K562 (cell line): Measurements from ENCODE around the gene TTC28. TPM values are rescaled to one million over a fixed set of nuclear protein-coding genes. Genes with fewer than 3 reads are reported as not detected.
A peak's percentile ranks its signal among the peaks of the same experiment; 100 is the strongest.

Source experiments
- ATF7 ChIP-seq: fragments of 450-650 bp; IDR thresholded peaks from 2 replicates; pipeline ENCODE4 v1.7.1; 2014; ENCODE audit warnings: mild to moderate bottlenecking, moderate library complexity
- KLF13 ChIP-seq: fragments of 450-650 bp; IDR thresholded peaks from 2 replicates; pipeline ENCODE4 v1.6.1; 2016; ENCODE audit warnings: missing genetic modification characterization, low read depth, mild to moderate bottlenecking, missing compliant biosample characterization, moderate library complexity, borderline replicate concordance
- MED1 ChIP-seq: sonication (generic); formaldehyde crosslinking; IDR thresholded peaks from 2 replicates; pipeline ENCODE4 v1.8.1; 2023; ENCODE audit warnings: missing genetic modification reagents, borderline replicate concordance
- NCOR1 ChIP-seq: fragments of 450-650 bp; IDR thresholded peaks from 2 replicates; pipeline ENCODE4 v1.6.1; 2016; ENCODE audit warnings: mild to moderate bottlenecking, moderate library complexity
- NFRKB ChIP-seq: fragments of 450-650 bp; IDR thresholded peaks from 2 replicates; pipeline ENCODE4 v1.6.1; 2016; ENCODE audit warnings: low read depth
- PCBP2 ChIP-seq: fragments of 200-400 bp; formaldehyde crosslinking; IDR thresholded peaks from 2 replicates; pipeline ENCODE4 v1.6.1; 2018; ENCODE audit warnings: low read length, low read depth, mild to moderate bottlenecking, moderate library complexity; ENCODE audit not compliant: poor library complexity, severe bottlenecking
- PML ChIP-seq: IDR thresholded peaks from 2 replicates; pipeline ENCODE4 v1.6.1; 2012; ENCODE audit warnings: low read length, inconsistent platforms
- PRPF4 ChIP-seq: fragments of 200-400 bp; formaldehyde crosslinking; IDR thresholded peaks from one replicate; pipeline ENCODE4 v1.6.1; 2017; ENCODE audit warnings: low read length, low read depth, mild to moderate bottlenecking; ENCODE audit not compliant: insufficient read depth, poor library complexity, severe bottlenecking
- SMC3 ChIP-seq: conservative IDR thresholded peaks from 2 replicates; pipeline ENCODE4 v1.6.1; 2011; ENCODE audit warnings: low read depth, low read length, improper control_type of control experiment; ENCODE audit not compliant: insufficient read depth
- STAT5B ChIP-seq: fragments of 250-450 bp; sonication (Bioruptor Pico); IDR thresholded peaks from 2 replicates; pipeline ENCODE4 v1.8.0; 2021; ENCODE audit warnings: mild to moderate bottlenecking, inconsistent platforms
- WHSC1 ChIP-seq: IDR thresholded peaks from one replicate; pipeline ENCODE4 v1.6.1; 2012; ENCODE audit warnings: low read length, control low read depth, inconsistent platforms
- ZBTB1 ChIP-seq: sonication (generic); formaldehyde crosslinking; IDR thresholded peaks from 2 replicates; pipeline ENCODE4 v1.8.1; 2023; ENCODE audit warnings: missing genetic modification reagents, low read depth, mild to moderate bottlenecking, borderline replicate concordance
- ZEB2 ChIP-seq: fragments of 450-650 bp; IDR thresholded peaks from 2 replicates; pipeline ENCODE4 v1.6.1; 2016
- ZNF561 ChIP-seq: fragments of 450-650 bp; formaldehyde crosslinking; conservative IDR thresholded peaks from 2 replicates; pipeline ENCODE4 v1.4.0; 2020; ENCODE audit warnings: mild to moderate bottlenecking, moderate library complexity
- polyA plus RNA-seq, 8 experiments: library from polyadenylated mRNA; depleted of rRNA in 4 of 8; stranded (reverse) in 5 of 8; unstranded in 3 of 8; fragments of >200 nt; fragmentation: Nextera tagmentation in 2 of 8; fragmentation: Illumina TruSeq in 1 of 8; extraction: Ambion mirVana in 2 of 8; extraction: Trizol in 1 of 8; gene quantifications; 2 replicates each; pipeline versions ENCODE4 v1.2.1 to v1.2.3, GENCODE V29; 2011 to 2014; ENCODE audit warnings: inconsistent platforms in 1 of 8, missing spikeins in 1 of 8
- total RNA-seq, 7 experiments: library from RNA; depleted of rRNA in 6 of 7; stranded (reverse); fragments of >200 nt in 6 of 7; fragmentation: Illumina TruSeq in 2 of 7; extraction: Trizol in 2 of 7; gene quantifications; 2 replicates each; pipeline versions ENCODE4 v1.2.1 to v1.2.3, GENCODE V29; 2011 to 2021; ENCODE audit warnings: low replicate concordance in 1 of 7
- TF ChIP-seq, protein P1 (sequence below): fragments of 450-650 bp; IDR thresholded peaks from 2 replicates; pipeline ENCODE4 v1.6.1; 2017; ENCODE audit warnings: antibody characterized with exemption, mild to moderate bottlenecking
- TF ChIP-seq, protein P2 (sequence below), 2 experiments: fragments of 450-650 bp in 1 of 2; sonication (generic) in 1 of 2; formaldehyde crosslinking in 1 of 2; IDR thresholded peaks in 1 of 2; conservative IDR thresholded peaks in 1 of 2; 2 replicates each; pipeline versions ENCODE4 v1.6.1 to v1.8.1; 2016 to 2023; ENCODE audit warnings: mild to moderate bottlenecking in 2 of 2, moderate library complexity in 2 of 2, inconsistent platforms in 1 of 2, missing genetic modification reagents in 1 of 2
- TF ChIP-seq, protein P3 (sequence below): fragments of 450-650 bp; formaldehyde crosslinking; IDR thresholded peaks from 2 replicates; pipeline ENCODE4 v1.4.0; 2022; ENCODE audit warnings: mild to moderate bottlenecking, moderate library complexity
- TF ChIP-seq, protein P4 (sequence below): fragments of 450-650 bp; IDR thresholded peaks from 2 replicates; pipeline ENCODE4 v1.6.1; 2016; ENCODE audit warnings: missing biosample characterization, missing genetic modification characterization
- TF ChIP-seq, protein P5 (sequence below): fragments of 450-650 bp; IDR thresholded peaks from 2 replicates; pipeline ENCODE4 v1.6.1; 2016; ENCODE audit warnings: low read depth, mild to moderate bottlenecking, moderate library complexity

TTC28 gene
- total and polyA plus RNA-seq, 9 of the 15 experiments (the other 6 are each of a cell fraction or from before 2014, with no cell fraction given) = 0.22 to 10.7 (median 3.1) TPM

DNA sequence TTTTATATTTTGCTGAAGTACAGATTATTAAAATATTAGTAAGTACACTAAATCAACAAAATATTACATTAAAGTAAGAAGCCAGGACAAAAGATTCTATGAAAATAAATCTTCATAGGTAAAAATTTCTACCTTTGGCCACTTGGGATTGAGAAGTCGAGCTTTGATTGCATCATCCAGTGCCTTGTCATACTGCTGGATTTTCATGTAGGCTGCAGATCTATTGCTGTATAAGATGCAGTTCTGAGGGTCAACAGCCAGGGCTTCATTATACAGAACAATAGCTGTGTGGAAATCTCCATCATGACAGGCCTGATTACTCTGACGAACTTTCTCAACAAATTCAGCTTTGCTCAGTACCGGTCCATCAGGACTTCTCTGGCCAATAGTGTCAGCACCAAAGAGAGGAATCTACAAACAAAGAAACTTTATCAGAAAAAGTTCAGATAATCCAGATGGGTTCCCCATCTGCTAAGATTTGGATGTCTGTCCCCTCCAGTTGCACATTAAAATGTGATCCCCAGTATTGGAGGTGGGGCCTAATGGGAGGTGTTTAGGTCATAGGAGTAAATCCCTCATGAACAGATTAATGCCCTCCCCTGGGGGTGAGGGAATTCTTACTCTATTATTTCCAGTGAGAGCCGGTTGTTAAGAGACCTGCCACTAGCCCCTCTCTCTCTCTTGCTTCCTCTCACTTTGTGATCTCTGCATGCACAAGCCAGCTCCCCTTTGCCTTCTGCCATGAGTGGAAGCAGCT is 50.0 kb downstream of the TTC28 start (continued):
- TF ChIP-seq, protein P1, sequence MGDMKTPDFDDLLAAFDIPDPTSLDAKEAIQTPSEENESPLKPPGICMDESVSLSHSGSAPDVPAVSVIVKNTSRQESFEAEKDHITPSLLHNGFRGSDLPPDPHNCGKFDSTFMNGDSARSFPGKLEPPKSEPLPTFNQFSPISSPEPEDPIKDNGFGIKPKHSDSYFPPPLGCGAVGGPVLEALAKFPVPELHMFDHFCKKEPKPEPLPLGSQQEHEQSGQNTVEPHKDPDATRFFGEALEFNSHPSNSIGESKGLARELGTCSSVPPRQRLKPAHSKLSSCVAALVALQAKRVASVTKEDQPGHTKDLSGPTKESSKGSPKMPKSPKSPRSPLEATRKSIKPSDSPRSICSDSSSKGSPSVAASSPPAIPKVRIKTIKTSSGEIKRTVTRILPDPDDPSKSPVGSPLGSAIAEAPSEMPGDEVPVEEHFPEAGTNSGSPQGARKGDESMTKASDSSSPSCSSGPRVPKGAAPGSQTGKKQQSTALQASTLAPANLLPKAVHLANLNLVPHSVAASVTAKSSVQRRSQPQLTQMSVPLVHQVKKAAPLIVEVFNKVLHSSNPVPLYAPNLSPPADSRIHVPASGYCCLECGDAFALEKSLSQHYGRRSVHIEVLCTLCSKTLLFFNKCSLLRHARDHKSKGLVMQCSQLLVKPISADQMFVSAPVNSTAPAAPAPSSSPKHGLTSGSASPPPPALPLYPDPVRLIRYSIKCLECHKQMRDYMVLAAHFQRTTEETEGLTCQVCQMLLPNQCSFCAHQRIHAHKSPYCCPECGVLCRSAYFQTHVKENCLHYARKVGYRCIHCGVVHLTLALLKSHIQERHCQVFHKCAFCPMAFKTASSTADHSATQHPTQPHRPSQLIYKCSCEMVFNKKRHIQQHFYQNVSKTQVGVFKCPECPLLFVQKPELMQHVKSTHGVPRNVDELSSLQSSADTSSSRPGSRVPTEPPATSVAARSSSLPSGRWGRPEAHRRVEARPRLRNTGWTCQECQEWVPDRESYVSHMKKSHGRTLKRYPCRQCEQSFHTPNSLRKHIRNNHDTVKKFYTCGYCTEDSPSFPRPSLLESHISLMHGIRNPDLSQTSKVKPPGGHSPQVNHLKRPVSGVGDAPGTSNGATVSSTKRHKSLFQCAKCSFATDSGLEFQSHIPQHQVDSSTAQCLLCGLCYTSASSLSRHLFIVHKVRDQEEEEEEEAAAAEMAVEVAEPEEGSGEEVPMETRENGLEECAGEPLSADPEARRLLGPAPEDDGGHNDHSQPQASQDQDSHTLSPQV = 0 out of 2 replicates have a peak, but pooled peaks have one; percentile 25
- no peak for TF ChIP-seq PCBP2
- TF ChIP-seq KLF13 (tag) = no peak
- TF ChIP-seq WHSC1 = no peak
- TF ChIP-seq STAT5B (CRISPR knock-in tag) = no peak
- no peak for TF ChIP-seq MED1
- TF ChIP-seq PML = no peak
- TF ChIP-seq NCOR1 = no peak
- TF ChIP-seq ATF7 = peak; percentile 59
- no peak for TF ChIP-seq SMC3
- TF ChIP-seq, protein P2, sequence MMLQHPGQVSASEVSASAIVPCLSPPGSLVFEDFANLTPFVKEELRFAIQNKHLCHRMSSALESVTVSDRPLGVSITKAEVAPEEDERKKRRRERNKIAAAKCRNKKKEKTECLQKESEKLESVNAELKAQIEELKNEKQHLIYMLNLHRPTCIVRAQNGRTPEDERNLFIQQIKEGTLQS (IDR thresholded peaks at IDR 0.05) = peak; percentile 97
- TF ChIP-seq, protein P2 (CRISPR knock-in tag; conservative IDR thresholded peaks at IDR 0.05) = no peak
- TF ChIP-seq, protein P3, sequence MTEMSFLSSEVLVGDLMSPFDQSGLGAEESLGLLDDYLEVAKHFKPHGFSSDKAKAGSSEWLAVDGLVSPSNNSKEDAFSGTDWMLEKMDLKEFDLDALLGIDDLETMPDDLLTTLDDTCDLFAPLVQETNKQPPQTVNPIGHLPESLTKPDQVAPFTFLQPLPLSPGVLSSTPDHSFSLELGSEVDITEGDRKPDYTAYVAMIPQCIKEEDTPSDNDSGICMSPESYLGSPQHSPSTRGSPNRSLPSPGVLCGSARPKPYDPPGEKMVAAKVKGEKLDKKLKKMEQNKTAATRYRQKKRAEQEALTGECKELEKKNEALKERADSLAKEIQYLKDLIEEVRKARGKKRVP (CRISPR knock-in tag) = peak; percentile 72; the same call in 1 of the 2 replicates
- no peak for TF ChIP-seq ZEB2
- no peak for TF ChIP-seq PRPF4
- TF ChIP-seq, protein P4, sequence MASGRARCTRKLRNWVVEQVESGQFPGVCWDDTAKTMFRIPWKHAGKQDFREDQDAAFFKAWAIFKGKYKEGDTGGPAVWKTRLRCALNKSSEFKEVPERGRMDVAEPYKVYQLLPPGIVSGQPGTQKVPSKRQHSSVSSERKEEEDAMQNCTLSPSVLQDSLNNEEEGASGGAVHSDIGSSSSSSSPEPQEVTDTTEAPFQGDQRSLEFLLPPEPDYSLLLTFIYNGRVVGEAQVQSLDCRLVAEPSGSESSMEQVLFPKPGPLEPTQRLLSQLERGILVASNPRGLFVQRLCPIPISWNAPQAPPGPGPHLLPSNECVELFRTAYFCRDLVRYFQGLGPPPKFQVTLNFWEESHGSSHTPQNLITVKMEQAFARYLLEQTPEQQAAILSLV = peak; percentile 72; the same call in 1 of the 2 replicates
- TF ChIP-seq, protein P5, sequence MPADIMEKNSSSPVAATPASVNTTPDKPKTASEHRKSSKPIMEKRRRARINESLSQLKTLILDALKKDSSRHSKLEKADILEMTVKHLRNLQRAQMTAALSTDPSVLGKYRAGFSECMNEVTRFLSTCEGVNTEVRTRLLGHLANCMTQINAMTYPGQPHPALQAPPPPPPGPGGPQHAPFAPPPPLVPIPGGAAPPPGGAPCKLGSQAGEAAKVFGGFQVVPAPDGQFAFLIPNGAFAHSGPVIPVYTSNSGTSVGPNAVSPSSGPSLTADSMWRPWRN = no peak
- no peak for TF ChIP-seq NFRKB
- TF ChIP-seq ZNF561 (CRISPR knock-in tag) = no peak
- no peak for TF ChIP-seq ZBTB1 (CRISPR knock-in tag)
